ENCODE measurements around the gene MIPOL1. TPM values are rescaled to one million over a fixed set of nuclear protein-coding genes. Genes with fewer than 3 reads are reported as not detected.

Gene MIPOL1
- total and polyA plus RNA-seq, 9 of the 15 experiments (the other 6 are each of a cell fraction or from before 2014, with no cell fraction given), result 6.7 to 21.9 (median 12.4) TPM

GRCh38 chr14:37588956-37589714, 391.4 kb downstream of the MIPOL1 start:
- no peak overlapping the region for H2AFZ ChIP-seq (ENCODE audit: low read depth, low read length)
- H3K4me3 ChIP-seq, result no peak overlapping the region
- no peaks in the 10 kb centered on the region for H3K36me3 ChIP-seq (ENCODE audit: control insufficient read depth, insufficient read depth, low read length)
- no peaks in the 10 kb centered on the region for H3K9me1 ChIP-seq (ENCODE audit: control insufficient read depth, insufficient read depth, low read length)
- 80% methylated on average over 14 of the region's 16 CpGs for WGBS (ENCODE audit: insufficient coverage, low coverage, missing lambda C conversion rate)
- no peak overlapping the region for H3K27ac ChIP-seq (ENCODE audit: extremely low read depth, low read depth, low read length)
- ATAC-seq, result no peak
- FAIRE-seq, result no peak
- no peaks in the 10 kb centered on the region for H3K27me3 ChIP-seq (ENCODE audit: control insufficient read depth in 2 of 2, insufficient read depth in 2 of 2, low read length in 2 of 2)
- TF ChIP-seq PHTF2 (CRISPR knock-in tag; IDR thresholded peaks at IDR 0.05) (no peak), ZNF24 (IDR thresholded peaks at IDR 0.05) (no peak), MCM3 (IDR thresholded peaks at IDR 0.05) (no peak)
- no peak for DNase-seq (ENCODE audit: extremely low read depth in 1 of 4, low spot score in 3 of 4)
- BruUV-seq (replicated peaks), result no TSS peak
- intact Hi-C loops (cut with micrococcal nuclease), result no loop called here
- H3K9ac ChIP-seq (ENCODE audit: insufficient read depth in 1 of 2, low read depth in 2 of 2, low read length in 2 of 2), result no peak overlapping the region
- H3K4me2 ChIP-seq (ENCODE audit: insufficient read depth, low read length), result no peak overlapping the region
- H3K9me3 ChIP-seq (replicated peaks; ENCODE audit: control insufficient read depth, insufficient read depth, low read depth, low read length), result no peaks in the 10 kb centered on the region
- ChIA-PET POLR2A (no interaction called here), CTCF (ENCODE audit: low intra/inter-chr PET ratio) (no interaction called here)
- H4K20me1 ChIP-seq (replicated peaks; ENCODE audit: control insufficient read depth, insufficient read depth, low read length), result no peaks in the 10 kb centered on the region
- in situ Hi-C loops (cut with MboI), result loop anchor here (25.0 kb wide), 1 partner anchor 327 kb away; no protein-coding TSS in a partner anchor
- H3K4me1 ChIP-seq (replicated peaks in 1 of 2; ENCODE audit: control insufficient read depth in 2 of 2, insufficient read depth in 2 of 2, low read length in 2 of 2), result peaks cover 0 to 5% of the 10 kb centered on the region in 2 experiments; a peak in 1 of 5 replicates
- H3K79me2 ChIP-seq (ENCODE audit: control insufficient read depth, insufficient read depth, low read length), result peaks cover 2% of the 10 kb centered on the region; the same call in 2 of the 3 replicates

GRCh38 chr14:37589715-37590427, 392.1 kb downstream of the MIPOL1 start:
- Histone ChIP-seq H3K79me2 (ENCODE audit: control insufficient read depth, insufficient read depth, low read length) (peaks cover 2% of the 10 kb centered on the region; the same call in 2 of the 3 replicates), H3K4me3 (no peak overlapping the region), H3K27me3 (ENCODE audit: control insufficient read depth in 2 of 2, insufficient read depth in 2 of 2, low read length in 2 of 2) (no peaks in the 10 kb centered on the region), H2AFZ (ENCODE audit: low read depth, low read length) (no peak overlapping the region), H3K4me1 (replicated peaks in 1 of 2; ENCODE audit: control insufficient read depth in 2 of 2, insufficient read depth in 2 of 2, low read length in 2 of 2) (peaks cover 0 to 11% of the 10 kb centered on the region in 2 experiments; a peak in 2 of 5 replicates), H3K9me1 (ENCODE audit: control insufficient read depth, insufficient read depth, low read length) (no peaks in the 10 kb centered on the region), H3K9me3 (replicated peaks; ENCODE audit: control insufficient read depth, insufficient read depth, low read depth, low read length) (no peaks in the 10 kb centered on the region), H3K9ac (ENCODE audit: insufficient read depth in 1 of 2, low read depth in 2 of 2, low read length in 2 of 2) (no peak overlapping the region), H3K27ac (ENCODE audit: extremely low read depth, low read depth, low read length) (no peak overlapping the region), H3K4me2 (ENCODE audit: insufficient read depth, low read length) (no peak overlapping the region), H3K36me3 (ENCODE audit: control insufficient read depth, insufficient read depth, low read length) (no peaks in the 10 kb centered on the region), H4K20me1 (replicated peaks; ENCODE audit: control insufficient read depth, insufficient read depth, low read length) (no peaks in the 10 kb centered on the region)
- POLR2A ChIA-PET, result no interaction called here
- FAIRE-seq, result no peak
- ATAC-seq, result no peak
- 70% methylated on average over 6 of the region's 6 CpGs for WGBS (ENCODE audit: insufficient coverage, low coverage, missing lambda C conversion rate)
- in situ Hi-C loops (cut with MboI), result loop anchor here (25.0 kb wide), 1 partner anchor 328 kb away; no protein-coding TSS in a partner anchor
- intact Hi-C loops (cut with micrococcal nuclease), result no loop called here
- CTCF ChIA-PET (ENCODE audit: low intra/inter-chr PET ratio), result no interaction called here
- DNase-seq (ENCODE audit: extremely low read depth in 1 of 4, low spot score in 3 of 4), result no peak
- no TSS peak for BruUV-seq (replicated peaks)
- TF ChIP-seq ZNF589 (CRISPR knock-in tag; IDR thresholded peaks at IDR 0.05; ENCODE audit: low read depth) (no peak), ZNF75A (CRISPR knock-in tag; IDR thresholded peaks at IDR 0.05) (no peak), ZNF583 (CRISPR knock-in tag; IDR thresholded peaks at IDR 0.05) (no peak), ATF6 (CRISPR knock-in tag; IDR thresholded peaks at IDR 0.05) (no peak), C11orf30 (IDR thresholded peaks at IDR 0.05; ENCODE audit: low read depth) (no peak), ZBTB49 (CRISPR knock-in tag; IDR thresholded peaks at IDR 0.05; ENCODE audit: borderline replicate concordance) (no peak)

Data from K562 (cell line).